Measurements from ENCODE around the gene MYOD1. TPM values are rescaled to one million over a fixed set of nuclear protein-coding genes. Genes with fewer than 3 reads are reported as not detected.

MYOD1 gene
- total and polyA plus RNA-seq, 8 donors = not detected

- Histone ChIP-seq H3K27me3 (no peaks in the 10 kb centered on the region), H3K9me3 (no peaks in the 10 kb centered on the region), H3K36me3 (no peaks in the 10 kb centered on the region), H3K4me3 (no peak overlapping the region), H3K4me1 (no peaks in the 10 kb centered on the region), H3K27ac (no peak overlapping the region)
- DNase-seq = no peak
- ATAC-seq = no peak
- intact Hi-C loops (cut with DNase I) = loop anchor here in 2 of 3 donors (10.0 kb wide), 1 partner anchor 209 kb away; no protein-coding TSS in a partner anchor
- WGBS, 2 donors = 87 to 90% methylated on average over 8 of the region's 8 CpGs
- FAIRE-seq = no peak
- TF ChIP-seq CTCF (IDR thresholded peaks at IDR 0.05) = no peak
These were observed 46.6 kb downstream of the MYOD1 start for GRCh38 chr11:17766073-17766359.

GRCh38 chr11:17766590-17766989 lies 47.2 kb downstream of the MYOD1 start:
- Histone ChIP-seq H3K4me1 (no peaks in the 10 kb centered on the region), H3K27me3 (no peaks in the 10 kb centered on the region), H3K9me3 (no peaks in the 10 kb centered on the region), H3K27ac (no peak overlapping the region), H3K4me3 (no peak overlapping the region), H3K36me3 (no peaks in the 10 kb centered on the region)
- FAIRE-seq (no peak), ATAC-seq (no peak), DNase-seq (no peak)
- intact Hi-C loops (cut with DNase I) = loop anchor here in 2 of 3 donors (10.0 kb wide), 1 partner anchor 208 kb away; no protein-coding TSS in a partner anchor
- TF ChIP-seq CTCF (IDR thresholded peaks at IDR 0.05) = no peak
- WGBS, 2 donors = 67 to 79% methylated on average over 5 of the region's 5 CpGs

- DNase-seq (peak in 2 of 6 donors; percentile 15 to 36), ATAC-seq (no peak), FAIRE-seq (no peak)
- Histone ChIP-seq H3K4me3 (no peak overlapping the region), H3K27ac (no peak overlapping the region), H3K9me3 (no peaks in the 10 kb centered on the region), H3K27me3 (no peaks in the 10 kb centered on the region), H3K4me1 (no peaks in the 10 kb centered on the region), H3K36me3 (no peaks in the 10 kb centered on the region)
- intact Hi-C loops (cut with DNase I) = loop anchor here in 2 of 3 donors (10.0 kb wide), 1 partner anchor 207 kb away; no protein-coding TSS in a partner anchor
- TF ChIP-seq CTCF (IDR thresholded peaks at IDR 0.05) = no peak
- 82 to 87% methylated on average over 7 of the region's 7 CpGs for WGBS, 2 donors
These were observed 48.0 kb downstream of the MYOD1 start for GRCh38 chr11:17767301-17767885.

GRCh38 chr11:17767914-17768313 lies 48.5 kb downstream of the MYOD1 start:
- peak in 1 of 6 donors; percentile 35 for DNase-seq
- no peak overlapping the region for H3K27ac ChIP-seq
- TF ChIP-seq CTCF (IDR thresholded peaks at IDR 0.05) = no peak
- no peaks in the 10 kb centered on the region for H3K9me3 ChIP-seq
- H3K27me3 ChIP-seq = no peaks in the 10 kb centered on the region
- H3K4me1 ChIP-seq = no peaks in the 10 kb centered on the region
- ATAC-seq = no peak
- H3K4me3 ChIP-seq = no peak overlapping the region
- 76 to 82% methylated on average over 2 of the region's 2 CpGs for WGBS, 2 donors
- FAIRE-seq = no peak
- H3K36me3 ChIP-seq = no peaks in the 10 kb centered on the region
- intact Hi-C loops (cut with DNase I) = loop anchor here in 2 of 3 donors (10.0 kb wide), 1 partner anchor 207 kb away; no protein-coding TSS in a partner anchor

- intact Hi-C loops (cut with DNase I) = loop anchor here in 2 of 3 donors (10.0 kb wide), 1 partner anchor 206 kb away; no protein-coding TSS in a partner anchor
- no peak for FAIRE-seq
These were observed 49.2 kb downstream of the MYOD1 start for GRCh38 chr11:17768547-17768946.

More at GRCh38 chr11:17768547-17768946, 49.2 kb downstream of the MYOD1 start:
- DNase-seq (peak in 2 of 6 donors; percentile 37), ATAC-seq (no peak)
- Histone ChIP-seq H3K4me3 (no peak overlapping the region), H3K4me1 (no peaks in the 10 kb centered on the region), H3K36me3 (no peaks in the 10 kb centered on the region), H3K9me3 (no peaks in the 10 kb centered on the region), H3K27me3 (no peaks in the 10 kb centered on the region), H3K27ac (no peak overlapping the region)
- WGBS, 2 donors = 82 to 98% methylated on average over 6 to 7 of the region's 7 CpGs
- TF ChIP-seq CTCF (IDR thresholded peaks at IDR 0.05) = no peak
